K562 (cell line): Measurements from ENCODE around the gene RXRA. TPM values are rescaled to one million over a fixed set of nuclear protein-coding genes. Genes with fewer than 3 reads are reported as not detected.
A peak's percentile ranks its signal among the peaks of the same experiment; 100 is the strongest.

Source experiments
- ATAC-seq: fragments of 200-7000 bp; cut with Tn5 transposase; 3 replicates; pipeline ENCODE4 v1.9.1; 2020; ENCODE audit warnings: moderate library complexity
- BruUV-seq: library from RNA; stranded (reverse); fragments of 400-500 nt; replicated peaks from 2 replicates; lab custom pipeline; 2021; lab: Mats Ljungman, UMichigan
- CTCF ChIA-PET: fragments of 300-600 bp; formaldehyde crosslinking; extraction: SDS; loops from one replicate; lab custom pipeline; 2021; ENCODE audit warnings: low intra/inter-chr PET ratio; lab: Yijun Ruan, JAX
- POLR2A ChIA-PET: fragments of 300-600, 350-650 bp; sonication (Branson Sonifier 250); formaldehyde crosslinking; extraction: SDS; loops from one replicate; lab custom pipeline; 2021; ENCODE audit warnings: antibody characterized with exemption, inconsistent platforms; lab: Yijun Ruan, JAX
- DNase-seq, 4 experiments: peaks; one replicate each; pipeline versions ENCODE4 v3.0.0 to v3.0.0-alpha.2; 2011 to 2018; ENCODE audit warnings: low spot score in 3 of 4, mixed read lengths in 3 of 4; ENCODE audit errors: extremely low read depth in 1 of 4
- FAIRE-seq: peaks from 2 replicates; lab custom pipeline; 2011; peaks lifted over from hg19 to GRCh38; lab: Jason Lieb, UNC
- H2AFZ ChIP-seq: 2 replicates; pipeline ENCODE4 v1.6.0; 2011; ENCODE audit warnings: low read depth, low read length, control low read depth, inconsistent platforms
- H3K27ac ChIP-seq: fragments of 200-600 bp; 3 replicates; pipeline ENCODE4 v1.8.0; 2011; ENCODE audit warnings: low read depth, mild to moderate bottlenecking, control low read depth, inconsistent platforms, low read length, moderate library complexity, mixed read lengths; ENCODE audit errors: extremely low read depth
- H3K27me3 ChIP-seq, 2 experiments: fragments of 300-600 bp in 1 of 2; 2 replicates in 1 of 2; 3 replicates in 1 of 2; pipeline versions ENCODE4 v1.6.0 to v1.8.0; 2011; ENCODE audit warnings: inconsistent platforms in 2 of 2, low read length in 2 of 2, mild to moderate bottlenecking in 1 of 2, mixed read lengths in 1 of 2, moderate library complexity in 1 of 2; ENCODE audit not compliant: control insufficient read depth in 2 of 2, insufficient read depth in 2 of 2
- H3K36me3 ChIP-seq: fragments of 300-600 bp; 3 replicates; pipeline ENCODE4 v1.8.0; 2011; ENCODE audit warnings: mild to moderate bottlenecking, low read length, inconsistent platforms; ENCODE audit not compliant: control insufficient read depth, insufficient read depth
- H3K4me1 ChIP-seq, 2 experiments: fragments of 200-600 bp in 1 of 2; replicated peaks in 1 of 2; 2 replicates in 1 of 2; 3 replicates in 1 of 2; pipeline versions ENCODE4 v1.5.1 to v1.8.0; 2011; ENCODE audit warnings: inconsistent platforms in 2 of 2, low read length in 2 of 2, mild to moderate bottlenecking in 1 of 2, mixed read lengths in 1 of 2, moderate library complexity in 1 of 2; ENCODE audit not compliant: control insufficient read depth in 2 of 2, insufficient read depth in 2 of 2
- H3K4me2 ChIP-seq: 2 replicates; pipeline ENCODE4 v1.6.1; 2011; ENCODE audit warnings: low read length, control low read depth, inconsistent platforms, mixed read lengths; ENCODE audit not compliant: insufficient read depth
- H3K4me3 ChIP-seq: fragments of 200-600 bp; sonication (generic), shearing (Covaris generic); 2 replicates; pipeline ENCODE4 v1.5.1; 2016; ENCODE audit warnings: control low read depth, inconsistent platforms
- H3K79me2 ChIP-seq: fragments of 200-600 bp; 3 replicates; pipeline ENCODE4 v1.8.0; 2011; ENCODE audit warnings: low read length, inconsistent platforms; ENCODE audit not compliant: control insufficient read depth, insufficient read depth
- H3K9ac ChIP-seq, 2 experiments: 2 replicates each; pipeline versions ENCODE4 v1.6.0 to v1.6.1; 2011; ENCODE audit warnings: low read depth in 2 of 2, low read length in 2 of 2, control low read depth in 1 of 2, inconsistent platforms in 1 of 2, mild to moderate bottlenecking in 1 of 2, mixed read lengths in 1 of 2; ENCODE audit not compliant: insufficient read depth in 1 of 2
- H3K9me1 ChIP-seq: one replicate; pipeline ENCODE4 v1.6.0; 2011; ENCODE audit warnings: inconsistent platforms, mild to moderate bottlenecking, low read length, moderate library complexity; ENCODE audit not compliant: control insufficient read depth, insufficient read depth
- H3K9me3 ChIP-seq: replicated peaks from 2 replicates; pipeline ENCODE4 v1.5.1; 2011; ENCODE audit warnings: low read depth, low read length, inconsistent platforms; ENCODE audit not compliant: control insufficient read depth, insufficient read depth
- H4K20me1 ChIP-seq: replicated peaks from 2 replicates; pipeline ENCODE4 v1.6.1; 2011; ENCODE audit warnings: low read length, inconsistent platforms, mixed read lengths; ENCODE audit not compliant: control insufficient read depth, insufficient read depth
- ATF1 ChIP-seq, 2 experiments: fragments of 450-650 bp in 1 of 2; IDR thresholded peaks; 2 replicates each; pipeline ENCODE4 v1.6.1; 2016; ENCODE audit warnings: missing compliant biosample characterization in 1 of 2, missing genetic modification characterization in 1 of 2
- CREM ChIP-seq: IDR thresholded peaks from 2 replicates; pipeline ENCODE4 v1.6.1; 2014; ENCODE audit warnings: antibody characterized with exemption, low read depth
- EGR1 ChIP-seq: fragments of 450-650 bp; conservative IDR thresholded peaks from 2 replicates; pipeline ENCODE4 v1.6.1; 2017; ENCODE audit warnings: mild to moderate bottlenecking
- JUND ChIP-seq, 2 experiments: IDR thresholded peaks; 2 replicates in 1 of 2; 3 replicates in 1 of 2; pipeline ENCODE4 v1.6.1; 2011; ENCODE audit warnings: borderline replicate concordance in 2 of 2, low read depth in 2 of 2, low read length in 2 of 2, improper control_type of control experiment in 1 of 2, missing biosample characterization in 1 of 2, missing genetic modification characterization in 1 of 2, missing genetic modification reagents in 1 of 2
- L3MBTL2 ChIP-seq: fragments of 450-650 bp; IDR thresholded peaks from 2 replicates; pipeline ENCODE4 v1.6.1; 2016; ENCODE audit warnings: mild to moderate bottlenecking, moderate library complexity
- PML ChIP-seq: IDR thresholded peaks from 2 replicates; pipeline ENCODE4 v1.6.1; 2012; ENCODE audit warnings: low read length, inconsistent platforms
- POLR3A ChIP-seq: IDR thresholded peaks from 2 replicates; pipeline ENCODE4 v1.6.1; 2011; ENCODE audit warnings: borderline replicate concordance, mild to moderate bottlenecking, moderate library complexity; ENCODE audit not compliant: insufficient read length, insufficient read depth; ENCODE audit errors: extremely low read depth
- SIRT6 ChIP-seq: IDR thresholded peaks from one replicate; pipeline ENCODE4 v1.6.1; 2012; ENCODE audit warnings: low read depth, mild to moderate bottlenecking, control low read depth, inconsistent platforms, low read length, moderate library complexity
- WGBS: fragments of 100-300 bp; shearing (Covaris generic); methylation state at CpG from one replicate; pipeline ENCODE4 v1.1.6; 2016; ENCODE audit warnings: low coverage, mixed read lengths; ENCODE audit not compliant: insufficient coverage; ENCODE audit errors: missing lambda C conversion rate; 5-methylcytosine and 5-hydroxymethylcytosine counted together
- in situ Hi-C: fragments of 300-500 bp; cut with MboI; formaldehyde crosslinking; loops from 4 replicates; pipeline ENCODE4 v1.15.0; 2018; ENCODE audit warnings: inconsistent platforms, mixed read lengths
- intact Hi-C: fragments of 100-400 bp; cut with micrococcal nuclease; formaldehyde crosslinking; loops from 2 replicates; pipeline ENCODE4 v1.14.2; 2022
- polyA plus RNA-seq, 8 experiments: library from polyadenylated mRNA; depleted of rRNA in 4 of 8; stranded (reverse) in 5 of 8; unstranded in 3 of 8; fragments of >200 nt; fragmentation: Nextera tagmentation in 2 of 8; fragmentation: Illumina TruSeq in 1 of 8; extraction: Ambion mirVana in 2 of 8; extraction: Trizol in 1 of 8; gene quantifications; 2 replicates each; pipeline versions ENCODE4 v1.2.1 to v1.2.3, GENCODE V29; 2011 to 2014; ENCODE audit warnings: inconsistent platforms in 1 of 8, missing spikeins in 1 of 8
- total RNA-seq, 7 experiments: library from RNA; depleted of rRNA in 6 of 7; stranded (reverse); fragments of >200 nt in 6 of 7; fragmentation: Illumina TruSeq in 2 of 7; extraction: Trizol in 2 of 7; gene quantifications; 2 replicates each; pipeline versions ENCODE4 v1.2.1 to v1.2.3, GENCODE V29; 2011 to 2021; ENCODE audit warnings: low replicate concordance in 1 of 7
- TF ChIP-seq, protein P1 (sequence below): fragments of 450-650 bp; conservative IDR thresholded peaks from 2 replicates; pipeline ENCODE4 v1.6.1; 2016; ENCODE audit warnings: missing genetic modification characterization, low read depth, mild to moderate bottlenecking, control low read depth, missing compliant biosample characterization
- TF ChIP-seq, protein P2 (sequence below): sonication (generic); formaldehyde crosslinking; IDR thresholded peaks from 2 replicates; pipeline ENCODE4 v1.8.1; 2022; ENCODE audit warnings: missing genetic modification reagents
- TF ChIP-seq, protein P3 (sequence below), 2 experiments: IDR thresholded peaks; 2 replicates each; pipeline ENCODE4 v1.6.1; 2011; ENCODE audit warnings: borderline replicate concordance in 1 of 2, control low read depth in 1 of 2, low read depth in 1 of 2, low read length in 1 of 2, mild to moderate bottlenecking in 1 of 2, mixed read lengths in 1 of 2, moderate library complexity in 1 of 2; ENCODE audit not compliant: insufficient read depth in 1 of 2, insufficient read length in 1 of 2, poor library complexity in 1 of 2, severe bottlenecking in 1 of 2; ENCODE audit errors: extremely low read depth in 1 of 2
- TF ChIP-seq, protein P4 (sequence below): fragments of 450-650 bp; IDR thresholded peaks from 2 replicates; pipeline ENCODE4 v1.6.1; 2014; ENCODE audit warnings: low read depth, mild to moderate bottlenecking, moderate library complexity, borderline replicate concordance

The RXRA gene
- total and polyA plus RNA-seq, 9 of the 15 experiments (the other 6 are each of a cell fraction or from before 2014, with no cell fraction given), result 0.35 to 23.6 (median 4.6) TPM

DNA sequence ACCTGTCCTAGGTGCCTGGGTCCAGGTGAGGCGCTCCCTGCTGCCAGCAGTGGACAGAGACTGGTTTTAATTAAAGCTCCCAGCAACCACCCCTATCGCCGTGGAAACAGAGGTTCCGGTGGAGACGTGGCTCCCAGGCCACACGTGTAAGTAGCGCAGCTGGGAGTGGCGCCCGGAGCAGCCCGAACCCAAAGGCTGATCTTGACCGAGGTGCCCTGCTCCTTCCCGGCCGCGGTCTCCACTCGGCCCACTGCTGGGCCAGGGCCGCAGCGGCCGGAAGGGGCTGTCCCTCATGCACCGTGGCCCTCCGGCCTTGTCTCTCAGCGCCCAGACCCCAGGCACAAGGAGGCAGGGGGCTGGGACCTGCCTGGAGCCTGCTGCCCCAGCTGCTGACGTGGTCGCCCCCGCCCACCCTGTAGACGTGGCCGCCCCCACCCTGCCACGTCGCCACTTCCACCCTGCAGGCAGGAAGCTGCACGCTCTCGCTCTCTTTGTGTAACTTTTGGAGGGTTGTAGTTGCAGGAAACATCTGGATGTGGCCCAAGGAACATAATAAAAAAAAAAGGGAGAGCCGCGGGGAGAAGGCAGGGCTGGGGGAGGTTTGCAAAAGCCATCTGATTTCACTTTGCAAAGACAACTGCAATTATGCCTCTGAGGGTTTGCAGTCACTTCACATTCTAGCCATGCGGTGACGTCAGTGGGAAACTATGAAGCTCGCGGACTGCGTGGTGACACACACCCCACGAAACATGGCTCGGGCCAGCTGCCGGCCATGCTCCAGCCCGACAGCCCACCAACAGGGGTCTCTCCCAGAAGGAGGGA lies 129.9 kb downstream of the RXRA start:
- peak overlapping the region in 1 of 2 experiments; percentile 52; a peak in 1 of 4 replicates for H3K9ac ChIP-seq
- H3K36me3 ChIP-seq, result no peaks in the 10 kb centered on the region
- ChIA-PET CTCF (no interaction called here), POLR2A (no interaction called here)
- FAIRE-seq (no peak), ATAC-seq (peak; percentile 39), DNase-seq (peak in 3 of 4 experiments; percentile 25 to 55 (median 52))
- H2AFZ ChIP-seq, result peak overlapping the region; percentile 58; the same call in 1 of the 2 replicates
- H3K27ac ChIP-seq, result no peak overlapping the region
- peaks cover 0 to 5% of the 10 kb centered on the region in 2 experiments; a peak in 1 of 5 replicates for H3K27me3 ChIP-seq
- no peaks in the 10 kb centered on the region for H3K9me3 ChIP-seq
- WGBS, result 18% methylated on average over 25 of the region's 41 CpGs
- intact Hi-C loops, result no loop called here
- H3K79me2 ChIP-seq, result no peaks in the 10 kb centered on the region
- peaks cover 6% of the 10 kb centered on the region; the same call in 1 of the 2 replicates for H4K20me1 ChIP-seq
- in situ Hi-C loops, result no loop called here
- no peaks in the 10 kb centered on the region for H3K9me1 ChIP-seq
- no peak overlapping the region for H3K4me3 ChIP-seq
- no peak overlapping the region; the same call in 1 of the 2 replicates for H3K4me2 ChIP-seq
- no TSS peak for BruUV-seq
- peaks cover 0 to 42% of the 10 kb centered on the region in 2 experiments; a peak in 3 of 5 replicates for H3K4me1 ChIP-seq
- TF ChIP-seq, protein P1, sequence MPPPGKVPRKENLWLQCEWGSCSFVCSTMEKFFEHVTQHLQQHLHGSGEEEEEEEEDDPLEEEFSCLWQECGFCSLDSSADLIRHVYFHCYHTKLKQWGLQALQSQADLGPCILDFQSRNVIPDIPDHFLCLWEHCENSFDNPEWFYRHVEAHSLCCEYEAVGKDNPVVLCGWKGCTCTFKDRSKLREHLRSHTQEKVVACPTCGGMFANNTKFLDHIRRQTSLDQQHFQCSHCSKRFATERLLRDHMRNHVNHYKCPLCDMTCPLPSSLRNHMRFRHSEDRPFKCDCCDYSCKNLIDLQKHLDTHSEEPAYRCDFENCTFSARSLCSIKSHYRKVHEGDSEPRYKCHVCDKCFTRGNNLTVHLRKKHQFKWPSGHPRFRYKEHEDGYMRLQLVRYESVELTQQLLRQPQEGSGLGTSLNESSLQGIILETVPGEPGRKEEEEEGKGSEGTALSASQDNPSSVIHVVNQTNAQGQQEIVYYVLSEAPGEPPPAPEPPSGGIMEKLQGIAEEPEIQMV (tag), result no peak
- peak; percentile 42; the same call in 1 of the 2 replicates for TF ChIP-seq EGR1
- TF ChIP-seq, protein P2, sequence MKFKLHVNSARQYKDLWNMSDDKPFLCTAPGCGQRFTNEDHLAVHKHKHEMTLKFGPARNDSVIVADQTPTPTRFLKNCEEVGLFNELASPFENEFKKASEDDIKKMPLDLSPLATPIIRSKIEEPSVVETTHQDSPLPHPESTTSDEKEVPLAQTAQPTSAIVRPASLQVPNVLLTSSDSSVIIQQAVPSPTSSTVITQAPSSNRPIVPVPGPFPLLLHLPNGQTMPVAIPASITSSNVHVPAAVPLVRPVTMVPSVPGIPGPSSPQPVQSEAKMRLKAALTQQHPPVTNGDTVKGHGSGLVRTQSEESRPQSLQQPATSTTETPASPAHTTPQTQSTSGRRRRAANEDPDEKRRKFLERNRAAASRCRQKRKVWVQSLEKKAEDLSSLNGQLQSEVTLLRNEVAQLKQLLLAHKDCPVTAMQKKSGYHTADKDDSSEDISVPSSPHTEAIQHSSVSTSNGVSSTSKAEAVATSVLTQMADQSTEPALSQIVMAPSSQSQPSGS (CRISPR knock-in tag), result peak; percentile 33; the same call in 1 of the 2 replicates
- peak; percentile 68; the same call in 1 of the 2 replicates for TF ChIP-seq JUND (IDR thresholded peaks at IDR 0.05; ENCODE audit: borderline replicate concordance, low read depth, low read length)
- peak; percentile 87; the same call in 2 of the 3 replicates for TF ChIP-seq JUND (tag; IDR thresholded peaks at IDR 0.05; ENCODE audit: borderline replicate concordance, low read depth, low read length)
- TF ChIP-seq, protein P3, sequence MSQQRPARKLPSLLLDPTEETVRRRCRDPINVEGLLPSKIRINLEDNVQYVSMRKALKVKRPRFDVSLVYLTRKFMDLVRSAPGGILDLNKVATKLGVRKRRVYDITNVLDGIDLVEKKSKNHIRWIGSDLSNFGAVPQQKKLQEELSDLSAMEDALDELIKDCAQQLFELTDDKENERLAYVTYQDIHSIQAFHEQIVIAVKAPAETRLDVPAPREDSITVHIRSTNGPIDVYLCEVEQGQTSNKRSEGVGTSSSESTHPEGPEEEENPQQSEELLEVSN (IDR thresholded peaks at IDR 0.05; ENCODE audit: borderline replicate concordance in 1 of 2, extremely low read depth in 1 of 2, insufficient read depth in 1 of 2, insufficient read length in 1 of 2, low read depth in 1 of 2, low read length in 1 of 2, poor library complexity in 1 of 2, severe bottlenecking in 1 of 2), result peak in 1 of 2 experiments; percentile 13
- TF ChIP-seq SIRT6, result no peak
- TF ChIP-seq, protein P4, sequence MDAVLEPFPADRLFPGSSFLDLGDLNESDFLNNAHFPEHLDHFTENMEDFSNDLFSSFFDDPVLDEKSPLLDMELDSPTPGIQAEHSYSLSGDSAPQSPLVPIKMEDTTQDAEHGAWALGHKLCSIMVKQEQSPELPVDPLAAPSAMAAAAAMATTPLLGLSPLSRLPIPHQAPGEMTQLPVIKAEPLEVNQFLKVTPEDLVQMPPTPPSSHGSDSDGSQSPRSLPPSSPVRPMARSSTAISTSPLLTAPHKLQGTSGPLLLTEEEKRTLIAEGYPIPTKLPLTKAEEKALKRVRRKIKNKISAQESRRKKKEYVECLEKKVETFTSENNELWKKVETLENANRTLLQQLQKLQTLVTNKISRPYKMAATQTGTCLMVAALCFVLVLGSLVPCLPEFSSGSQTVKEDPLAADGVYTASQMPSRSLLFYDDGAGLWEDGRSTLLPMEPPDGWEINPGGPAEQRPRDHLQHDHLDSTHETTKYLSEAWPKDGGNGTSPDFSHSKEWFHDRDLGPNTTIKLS, result peak; percentile 84; the same call in 1 of the 2 replicates
- peak; percentile 39; the same call in 1 of the 2 replicates for TF ChIP-seq CREM
- TF ChIP-seq PML, result no peak
- no peak for TF ChIP-seq POLR3A
- peak; percentile 74 for TF ChIP-seq L3MBTL2
- TF ChIP-seq ATF1 (CRISPR knock-in tag; IDR thresholded peaks at IDR 0.05), result no peak
- peak; percentile 78 for TF ChIP-seq ATF1 (tag; IDR thresholded peaks at IDR 0.05)
